Hepatic stellate cell (primary cell): ENCODE results near the gene FARS2.
"Not testable (repeated sequence)": the region's sequence is repeated elsewhere in the genome, so short reads cannot be mapped to it uniquely, and the experiment has no call there.

Experiments used
- DNase-seq: peaks from one replicate; pipeline ENCODE4 v3.0.0; 2011; ENCODE audit warnings: low spot score

FARS2 gene

DNA sequence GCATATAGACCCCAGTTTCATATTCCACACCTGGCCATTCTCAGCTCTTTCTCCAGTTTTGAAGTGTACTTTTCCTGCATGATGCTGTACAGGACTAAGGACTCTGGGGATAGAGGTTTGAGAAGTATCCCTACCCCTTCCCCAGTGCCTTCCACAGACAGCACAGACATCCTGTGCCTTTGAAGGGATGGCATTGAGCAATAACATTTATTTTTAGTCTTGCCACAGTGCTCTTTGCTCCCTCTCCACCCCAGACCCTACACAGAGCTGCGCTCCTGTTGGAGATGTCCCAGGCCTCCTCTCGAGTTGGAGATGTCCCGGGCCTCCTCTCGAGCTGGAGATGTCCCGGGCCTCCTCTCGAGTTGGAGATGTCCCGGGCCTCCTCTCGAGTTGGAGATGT lies 275.8 kb downstream of the FARS2 start:
- no peak for DNase-seq

DNA sequence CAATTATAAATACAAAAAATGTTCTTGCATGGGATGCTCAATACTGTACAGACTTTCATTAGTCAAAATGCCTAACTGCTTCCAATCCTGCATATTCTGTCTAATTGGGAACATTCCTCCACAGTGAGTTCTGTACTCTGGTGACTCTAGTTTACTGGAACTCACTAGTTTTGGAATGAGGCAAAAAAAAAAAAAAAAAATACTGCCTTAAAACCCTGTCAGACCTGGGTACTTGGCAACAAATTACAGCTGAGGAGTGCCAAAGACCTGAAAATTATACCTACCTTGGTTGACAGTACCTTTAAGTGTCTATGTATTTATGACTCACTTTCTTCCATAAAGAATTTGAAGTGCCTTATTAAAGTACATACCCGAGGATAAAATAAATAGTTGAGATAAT lies 276.7 kb downstream of the FARS2 start:
- peak; percentile 37 for DNase-seq

DNA sequence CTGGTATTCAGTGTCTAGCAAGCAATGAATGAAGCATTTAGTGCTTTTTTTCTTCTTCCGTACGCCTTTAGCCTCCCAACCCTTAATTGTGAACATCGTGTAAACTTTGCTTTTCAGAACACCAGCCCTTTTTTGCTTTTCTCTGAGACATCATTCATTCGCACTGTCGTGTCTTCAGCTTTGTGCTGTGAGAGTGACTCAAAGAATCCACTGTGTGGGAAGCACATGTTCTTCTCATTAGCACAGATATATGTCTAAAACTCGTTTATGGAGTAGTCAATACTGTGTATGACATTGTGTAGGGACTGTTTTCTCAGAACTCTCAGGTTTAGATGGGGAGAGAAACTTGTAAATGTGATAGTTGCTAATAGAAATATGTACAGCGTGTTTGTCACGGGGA lies 279.1 kb downstream of the FARS2 start:
- DNase-seq, result no peak

DNA sequence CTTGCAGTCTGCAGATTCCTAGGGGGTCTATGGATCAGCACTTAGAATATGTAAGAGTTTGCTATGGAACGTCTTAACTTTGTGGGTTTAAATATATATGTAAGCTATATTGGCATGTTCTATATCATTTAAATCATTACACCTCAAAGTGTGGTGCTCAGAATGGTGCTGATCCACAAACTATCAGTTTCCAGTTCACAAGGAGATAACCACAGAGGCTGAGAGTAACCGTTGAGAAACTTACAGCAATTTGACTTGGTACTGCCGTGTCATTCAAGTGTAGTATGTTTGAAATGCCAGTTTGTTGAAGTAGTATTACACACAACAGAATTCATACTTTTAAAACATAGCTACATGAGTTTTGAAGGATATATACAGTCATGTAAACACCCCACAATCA lies 279.7 kb downstream of the FARS2 start:
- no peak for DNase-seq

DNA sequence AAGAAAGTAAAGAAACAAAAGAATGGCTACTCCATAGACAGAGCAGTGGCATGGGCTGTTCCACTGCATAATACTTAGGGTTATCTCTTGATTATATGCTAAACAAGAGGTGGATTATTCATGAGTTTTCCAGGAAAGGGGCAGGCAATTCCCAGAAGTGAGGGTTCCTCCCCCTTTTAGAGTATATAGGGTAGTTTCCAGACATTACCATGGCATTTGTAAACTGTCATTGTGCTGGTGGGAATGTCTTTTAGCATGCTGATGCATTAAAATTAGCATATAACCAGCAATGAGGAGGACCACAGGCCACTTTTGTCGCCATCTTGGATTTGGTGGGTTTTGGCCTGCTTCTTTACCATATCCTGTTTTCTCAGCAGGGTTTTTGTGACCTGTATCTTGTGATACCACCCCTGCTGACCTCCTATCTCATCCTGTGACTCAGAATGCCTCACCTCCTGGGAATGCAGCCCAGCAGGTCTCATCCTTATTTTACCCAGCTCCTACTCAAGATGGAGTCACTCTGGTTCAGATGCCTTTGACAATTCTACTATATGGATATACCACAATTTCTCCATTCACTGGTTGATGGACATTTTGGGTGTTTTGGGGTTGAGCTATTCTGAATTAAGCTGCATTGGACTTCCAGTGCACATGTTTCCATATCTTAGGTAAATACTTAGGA lies 280.6 kb downstream of the FARS2 start:
- no peak for DNase-seq

DNA sequence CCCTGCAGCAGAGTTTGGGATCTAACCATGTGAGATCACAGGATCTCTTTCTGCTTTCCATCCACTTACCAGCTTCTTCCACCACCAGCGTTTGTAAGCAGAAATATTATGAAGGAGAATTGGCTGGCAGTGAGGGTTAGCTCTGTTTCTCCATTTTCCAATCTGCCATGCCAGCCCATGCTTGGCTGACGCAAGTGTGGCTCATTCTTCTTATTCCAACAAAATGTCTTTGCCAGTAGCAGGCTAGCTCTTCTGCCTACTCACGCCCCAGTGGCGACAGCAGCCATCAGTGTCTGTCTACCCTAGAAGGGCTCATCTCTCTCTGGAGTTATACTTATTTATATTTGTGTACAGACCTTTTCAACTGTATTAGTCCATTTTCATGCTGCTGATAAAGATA lies 286.2 kb downstream of the FARS2 start:
- DNase-seq, result no peak

DNA sequence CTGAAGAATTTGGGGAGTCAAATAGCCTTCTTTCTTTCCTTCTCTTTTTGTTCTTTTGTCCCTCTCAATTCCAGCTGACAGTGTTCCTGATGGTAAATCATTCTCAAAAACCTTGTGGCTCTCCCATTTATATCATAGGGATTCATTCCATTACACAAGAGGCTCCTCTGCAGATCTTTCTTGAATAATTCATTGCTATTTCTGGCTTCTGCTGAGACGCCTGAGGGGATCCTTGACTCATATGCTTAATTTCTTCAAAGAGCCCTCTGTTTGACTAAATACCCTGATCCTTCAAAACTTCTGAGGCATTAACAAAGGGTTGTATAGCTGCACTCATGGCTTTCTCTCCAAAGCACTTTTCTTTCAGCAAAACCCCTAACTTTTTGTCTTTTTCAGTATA lies 289.3 kb downstream of the FARS2 start:
- no peak for DNase-seq

DNA sequence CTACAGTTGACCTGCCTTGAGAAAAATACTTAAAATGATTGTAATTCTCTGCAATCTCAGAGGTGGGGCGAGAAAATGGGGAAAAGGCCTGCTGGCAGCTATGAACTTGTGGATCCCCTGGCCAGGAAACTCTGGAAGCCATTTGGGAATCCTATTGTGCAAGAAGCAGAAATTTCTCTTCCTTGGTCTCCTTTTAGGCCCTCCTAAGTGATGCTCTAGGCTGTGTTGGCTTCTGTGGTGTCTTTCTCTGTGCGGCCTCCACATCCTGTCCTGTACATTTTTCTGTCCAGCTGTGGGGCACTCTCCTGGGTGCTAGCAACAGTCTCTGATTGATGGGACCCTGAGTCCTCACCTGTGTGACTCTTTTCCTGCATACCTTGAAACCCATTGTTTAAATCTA lies 290.9 kb downstream of the FARS2 start:
- no peak for DNase-seq

DNA sequence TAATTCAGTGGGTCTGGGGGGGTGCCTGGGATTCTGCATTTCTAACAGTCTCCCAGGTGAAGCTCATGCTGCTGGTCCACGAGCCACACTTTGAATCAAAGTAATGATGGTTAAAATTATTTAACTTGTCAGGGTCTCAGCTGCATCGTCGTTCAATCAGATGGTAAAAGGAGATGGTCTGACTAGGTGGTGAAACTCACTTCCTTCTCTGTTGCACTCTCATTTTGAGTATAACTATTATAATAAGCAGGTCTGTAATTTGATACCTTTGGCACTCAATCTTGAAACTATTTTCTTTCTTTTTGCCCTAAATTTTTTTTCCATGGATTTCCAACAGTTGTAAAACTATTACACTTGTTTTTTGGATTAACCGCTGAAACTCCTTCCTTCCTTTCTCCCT lies 292.5 kb downstream of the FARS2 start:
- DNase-seq, result no peak

DNA sequence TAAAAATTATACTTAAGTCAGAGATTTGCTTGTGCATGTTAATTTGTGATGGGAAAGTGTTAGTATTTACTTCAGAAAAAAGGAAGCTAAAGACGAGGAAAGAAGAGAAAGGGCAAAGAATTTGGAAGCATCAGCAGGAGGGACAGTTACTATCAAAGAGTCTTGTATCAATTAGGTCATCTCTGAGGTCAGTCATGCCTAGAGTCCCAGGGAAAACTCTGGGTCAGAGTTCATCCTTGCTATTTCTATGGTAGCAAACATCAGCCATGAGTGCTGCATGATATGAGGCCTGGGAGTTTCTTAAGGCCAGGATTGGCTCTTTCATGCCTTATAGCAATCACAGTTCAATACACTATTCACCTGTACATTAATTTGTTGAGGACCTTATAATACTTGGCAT lies 292.9 kb downstream of the FARS2 start:
- DNase-seq, result no peak

DNA sequence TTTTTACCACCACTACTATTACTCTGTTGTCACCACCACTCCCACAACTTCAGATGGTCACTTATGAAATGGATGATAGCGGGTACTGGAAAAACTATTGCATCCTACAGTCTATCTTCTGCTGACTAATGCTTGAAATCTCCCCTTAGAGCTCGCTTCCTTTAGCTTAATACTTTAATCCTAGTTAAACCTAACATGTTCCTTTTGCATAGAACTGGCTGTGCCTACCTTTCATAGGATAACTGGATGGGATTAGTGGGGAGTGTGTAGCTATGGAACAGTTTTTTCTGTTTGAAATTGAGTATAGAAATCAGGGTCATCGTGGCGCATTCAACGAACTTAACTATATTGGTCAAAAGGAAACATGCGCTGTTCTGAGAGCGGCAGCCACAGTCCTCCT lies 294.7 kb downstream of the FARS2 start:
- DNase-seq, result no peak

DNA sequence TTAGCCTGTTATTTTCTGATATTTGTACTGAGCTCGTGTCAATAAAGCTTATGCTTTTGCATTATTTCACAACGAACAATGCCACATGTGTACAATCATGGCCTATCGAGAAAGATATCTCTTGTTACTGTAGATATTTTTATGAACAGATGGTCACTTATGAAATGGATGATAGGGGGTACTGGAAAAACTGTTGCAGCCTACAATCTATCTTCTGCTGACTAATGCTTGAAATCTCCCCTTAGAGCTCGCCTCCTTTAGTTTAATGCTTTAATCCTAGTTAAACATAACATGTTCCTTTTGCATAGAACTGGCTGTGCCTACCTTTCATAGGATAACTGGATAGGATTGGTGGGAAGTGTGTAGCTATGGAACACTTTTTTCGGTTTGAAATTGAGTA lies 296.2 kb downstream of the FARS2 start:
- DNase-seq, result no peak

DNA sequence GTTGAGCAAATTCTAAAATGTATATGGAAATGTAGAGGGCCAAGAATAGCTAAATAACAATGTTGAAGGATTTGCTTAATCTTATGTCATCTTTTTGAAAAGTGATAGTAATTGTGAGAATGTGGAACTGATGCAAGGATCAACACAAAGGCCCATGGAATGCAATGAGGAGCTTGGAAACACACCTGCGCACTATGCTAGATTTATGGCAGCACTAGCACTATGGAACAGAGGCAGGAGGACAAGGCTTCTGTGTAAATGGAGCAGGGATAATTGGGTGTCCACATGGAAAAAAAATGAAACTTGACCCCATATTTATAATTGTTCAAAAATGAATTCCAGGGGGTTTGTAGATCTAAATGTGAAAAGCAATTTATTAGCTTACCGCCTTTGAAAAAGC lies 298.3 kb downstream of the FARS2 start:
- DNase-seq, result no peak

DNA sequence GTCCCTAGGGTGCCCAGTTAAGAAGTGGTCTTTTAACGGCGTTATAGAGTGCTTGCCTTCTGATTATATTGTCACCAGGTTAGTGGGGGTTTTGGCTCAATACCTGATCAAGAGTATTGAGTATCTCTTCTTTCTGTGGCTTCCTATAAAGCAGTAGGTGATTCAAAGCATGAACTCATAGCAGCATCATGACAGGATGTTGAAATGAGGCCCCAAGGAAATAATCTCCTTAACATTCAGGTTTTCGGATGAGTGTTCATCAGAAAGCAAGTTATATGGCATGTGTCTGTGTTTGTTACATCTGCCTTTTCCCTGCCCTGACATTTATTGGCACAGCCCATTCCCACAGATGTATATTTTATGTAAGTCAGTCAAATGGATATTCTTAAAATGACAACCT lies 301.0 kb downstream of the FARS2 start:
- DNase-seq, result no peak

DNA sequence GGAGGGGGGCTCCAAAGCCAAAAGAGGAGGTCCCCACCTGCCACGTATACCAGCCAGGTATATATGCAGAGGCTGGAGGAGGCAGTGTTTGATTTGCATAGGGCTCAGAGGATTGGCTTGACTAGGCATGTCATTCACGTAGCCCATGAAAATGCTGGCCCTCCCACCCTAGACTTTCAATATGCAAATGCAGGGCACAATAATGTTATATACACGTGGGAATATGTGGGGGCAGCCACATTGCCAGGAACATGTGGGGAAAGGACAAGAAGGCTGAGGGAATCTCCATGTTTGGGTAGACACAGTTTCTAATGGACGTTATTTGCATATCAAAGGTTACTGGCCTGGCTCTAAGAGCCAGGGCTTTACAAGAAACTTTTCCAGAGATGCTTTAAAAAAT lies 301.8 kb downstream of the FARS2 start:
- no peak for DNase-seq

DNA sequence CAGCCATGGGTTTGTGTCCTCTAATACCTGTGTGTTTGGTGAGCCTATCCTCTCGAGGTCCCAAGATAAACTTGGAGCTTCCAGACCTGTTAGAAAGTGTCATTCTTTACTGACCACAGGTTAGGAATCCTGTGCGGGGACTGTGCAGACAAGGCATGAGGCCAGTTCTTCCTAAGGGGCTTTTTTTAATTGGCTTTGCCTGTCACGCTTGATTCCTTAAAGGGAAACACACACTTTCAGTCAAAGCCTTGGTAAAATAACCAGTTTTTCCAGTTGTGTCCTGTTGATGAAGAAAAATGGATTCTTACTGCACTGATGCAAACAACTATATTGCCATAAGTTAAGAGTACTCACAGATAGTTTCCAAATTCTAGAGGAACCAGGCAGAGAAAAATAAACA lies 303.4 kb downstream of the FARS2 start:
- not testable (repeated sequence) for DNase-seq

DNA sequence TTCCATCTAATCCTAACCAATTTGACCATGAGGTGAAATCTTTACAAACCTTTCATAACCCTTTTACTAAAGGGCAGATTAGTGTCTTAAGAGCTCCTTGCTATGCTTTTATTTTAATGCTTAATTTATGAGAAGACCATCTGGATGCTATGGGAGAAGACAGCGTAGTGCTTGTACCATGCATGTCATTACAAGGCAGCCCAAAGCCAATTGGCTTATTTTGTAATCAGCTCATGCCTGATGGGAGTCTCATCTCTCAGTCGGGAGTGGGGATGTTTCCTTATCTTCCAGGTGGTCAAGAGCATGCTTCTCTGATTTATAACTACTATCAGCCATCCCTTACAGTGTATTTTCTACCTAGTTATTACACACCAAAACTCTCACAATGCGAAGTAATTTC lies 304.7 kb downstream of the FARS2 start:
- no peak for DNase-seq

DNA sequence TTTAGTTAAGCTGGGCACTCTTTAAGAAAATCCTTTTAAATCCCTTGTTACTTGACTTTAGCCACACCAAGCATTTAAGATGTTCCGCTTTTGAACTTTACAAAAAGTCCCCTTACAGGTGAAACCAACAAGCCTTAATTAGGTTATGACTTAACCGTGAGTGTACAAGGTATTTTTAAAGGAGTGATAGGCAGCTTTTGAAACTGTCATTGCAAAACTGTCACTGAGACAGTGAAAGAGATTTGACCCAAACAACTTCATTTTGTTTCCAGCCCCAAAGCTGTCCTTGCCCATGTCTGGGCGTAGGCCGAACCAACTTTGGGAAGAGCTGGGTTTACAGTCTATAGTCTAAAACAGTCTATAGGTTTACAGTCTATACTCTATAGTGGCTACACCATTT lies 305.4 kb downstream of the FARS2 start:
- no peak for DNase-seq

DNA sequence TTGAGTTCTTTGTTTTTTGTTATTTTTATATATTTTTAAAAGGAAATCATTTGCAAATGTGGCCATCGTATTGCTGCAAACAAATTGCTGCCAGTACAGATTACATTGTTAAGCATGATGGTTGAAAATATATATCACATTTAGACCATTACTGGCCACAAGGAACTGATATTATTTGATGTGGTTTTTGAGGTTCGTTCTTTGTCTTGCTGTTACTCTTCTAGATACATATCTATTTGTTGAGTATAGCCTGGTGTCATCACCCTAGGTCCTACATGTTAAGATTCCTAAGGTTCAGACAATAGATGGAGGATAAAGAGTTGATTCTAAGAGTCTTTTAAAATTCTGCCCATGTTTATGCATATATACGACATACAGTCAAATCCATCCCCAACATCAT lies 306.0 kb downstream of the FARS2 start:
- DNase-seq, result no peak

DNA sequence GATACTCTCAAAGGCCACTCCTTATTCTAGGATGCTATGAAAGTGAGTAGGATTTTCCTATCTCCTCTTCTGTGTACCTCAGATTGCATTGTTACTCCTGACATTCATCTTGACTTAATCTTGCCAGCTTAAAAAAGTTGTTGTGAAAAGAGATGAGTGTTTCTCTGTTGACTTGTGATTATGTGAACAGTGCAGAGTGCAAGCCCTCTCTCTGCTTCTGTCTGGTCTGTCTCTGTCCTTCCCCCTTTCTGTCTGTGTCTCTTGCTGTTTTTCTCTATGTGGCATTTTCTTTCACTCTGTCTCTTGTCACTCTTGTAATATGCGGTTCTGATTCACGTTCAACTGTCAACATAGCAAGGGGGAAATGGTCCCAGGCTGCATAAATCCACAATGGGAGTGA lies 306.6 kb downstream of the FARS2 start:
- DNase-seq, result no peak

DNA sequence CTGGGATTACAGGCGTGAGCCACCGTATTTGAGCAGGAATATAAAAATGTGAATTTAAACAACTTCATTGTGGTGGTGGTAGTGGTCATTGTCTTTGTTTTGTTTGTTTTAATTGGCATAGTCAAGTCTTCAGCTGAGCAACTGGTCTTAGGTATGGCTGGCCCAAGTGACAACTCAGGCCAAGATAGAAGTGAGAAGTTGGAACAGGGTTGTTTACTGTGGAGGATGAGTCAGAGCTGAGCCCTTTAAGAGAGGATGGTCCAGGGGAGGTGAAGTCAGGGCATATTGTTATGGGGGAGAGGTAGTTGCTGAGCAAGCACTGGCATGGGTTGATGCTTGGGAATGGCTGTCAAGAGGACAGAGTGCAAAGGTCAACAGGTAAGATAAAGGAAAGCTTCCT lies 308.2 kb downstream of the FARS2 start:
- no peak for DNase-seq

DNA sequence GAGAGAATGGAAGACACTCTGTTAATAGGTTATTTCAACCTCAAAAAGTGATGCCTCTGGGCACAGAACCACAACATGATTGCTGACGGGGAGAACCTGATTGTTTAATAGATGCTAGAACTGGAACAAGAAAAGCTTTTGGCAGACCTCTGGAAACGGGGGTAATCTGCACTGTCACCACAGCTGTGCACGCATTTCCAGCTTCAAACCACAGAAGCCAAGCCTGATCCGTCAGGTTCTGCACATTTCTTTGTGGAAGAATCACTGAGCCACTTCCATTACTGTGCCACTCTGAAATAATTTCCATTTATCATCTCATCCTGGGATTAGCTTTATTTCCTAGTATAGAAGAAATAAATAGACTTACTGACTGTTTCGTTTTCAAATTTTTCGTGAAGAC lies 309.3 kb downstream of the FARS2 start:
- DNase-seq, result no peak

DNA sequence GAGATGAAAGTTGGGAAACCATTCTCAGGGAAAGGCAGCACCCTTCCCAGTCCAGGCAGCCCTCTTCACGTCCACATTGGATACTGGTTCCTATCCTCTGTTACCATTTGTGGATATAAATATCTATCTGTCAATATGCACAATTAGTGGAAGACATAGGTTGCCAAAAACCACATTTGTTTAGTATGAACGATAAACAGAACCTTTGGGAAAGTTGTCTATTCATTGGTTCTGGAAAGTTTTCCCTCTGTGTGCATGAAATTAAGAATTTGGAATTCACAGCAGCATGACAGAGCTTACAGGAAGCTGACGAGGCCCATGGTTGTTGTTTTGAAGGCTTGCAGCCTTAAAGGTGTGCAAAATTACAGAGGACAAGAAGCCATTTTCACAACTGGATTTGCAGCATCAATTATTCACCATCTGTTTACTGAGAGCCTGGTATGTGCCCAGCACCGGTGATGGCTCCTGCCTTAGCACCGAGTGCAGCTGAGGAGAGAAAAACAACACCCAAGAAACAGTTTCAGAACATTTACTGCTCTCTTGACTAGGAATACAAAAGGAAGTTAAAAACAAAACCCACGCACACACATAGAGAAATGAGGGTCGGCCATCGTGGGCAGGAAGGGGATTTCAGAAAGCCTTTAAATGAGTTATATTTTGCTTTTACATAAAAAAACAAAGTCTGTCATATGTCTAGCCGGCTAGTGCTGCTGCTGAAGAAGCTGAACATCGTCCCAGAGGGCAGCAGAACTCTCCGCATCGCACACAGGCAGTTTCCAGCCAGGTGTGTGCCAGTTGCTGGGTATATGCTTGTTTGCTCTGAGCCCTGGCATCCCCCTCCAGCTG lies 319.6 kb downstream of the FARS2 start:
- no peak for DNase-seq

DNA sequence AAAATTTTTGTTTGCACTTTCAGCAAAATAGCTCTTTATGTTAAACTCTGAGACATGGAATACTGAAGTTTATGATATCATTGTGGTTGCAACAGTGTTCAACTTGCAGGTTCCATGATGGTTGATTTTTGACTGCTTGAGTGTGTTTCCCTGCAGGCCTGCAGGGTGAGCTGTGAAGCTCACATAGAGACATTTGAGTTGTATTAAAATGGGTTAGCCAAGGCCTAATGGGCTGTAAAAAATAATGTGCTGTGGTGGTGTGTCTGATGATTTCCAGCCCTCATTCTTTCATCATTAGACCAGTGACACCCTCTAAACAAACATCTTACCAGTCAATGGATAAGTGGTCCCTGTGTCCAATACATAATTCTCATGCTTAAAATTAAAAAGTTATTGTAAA lies 321.4 kb downstream of the FARS2 start:
- DNase-seq, result no peak
